Activated CD8-positive, alpha-beta memory T cell treated with anti-CD3 and anti-CD28 coated beads, Interleukin-2, amount 50 U/mL, for 4 hours (primary cell): ENCODE data around the gene PODXL2.

Experiments
- DNase-seq: peaks from one replicate; pipeline ENCODE4 v3.0.0-alpha.2; 2020

The PODXL2 gene

DNA sequence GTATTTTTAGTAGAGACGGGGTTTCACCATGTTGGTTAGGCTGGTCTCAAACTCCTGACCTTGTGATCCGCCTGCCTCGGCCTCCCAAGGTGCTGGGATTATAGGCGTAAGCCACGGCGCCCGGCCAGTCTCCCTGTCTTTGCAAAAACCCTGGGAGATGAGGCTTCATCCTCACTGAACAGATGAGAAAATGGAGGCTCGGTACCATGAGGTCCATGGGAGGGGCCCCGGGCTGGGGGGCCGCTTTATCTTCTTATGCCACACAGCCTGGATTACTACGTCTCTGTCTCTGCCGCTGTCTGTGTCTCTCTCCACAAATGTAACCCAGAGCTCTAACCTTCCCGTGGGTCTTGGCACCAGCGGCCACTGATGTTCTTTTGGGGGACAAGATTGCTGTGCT is 82.9 kb downstream of the PODXL2 start:
- DNase-seq, result no peak

DNA sequence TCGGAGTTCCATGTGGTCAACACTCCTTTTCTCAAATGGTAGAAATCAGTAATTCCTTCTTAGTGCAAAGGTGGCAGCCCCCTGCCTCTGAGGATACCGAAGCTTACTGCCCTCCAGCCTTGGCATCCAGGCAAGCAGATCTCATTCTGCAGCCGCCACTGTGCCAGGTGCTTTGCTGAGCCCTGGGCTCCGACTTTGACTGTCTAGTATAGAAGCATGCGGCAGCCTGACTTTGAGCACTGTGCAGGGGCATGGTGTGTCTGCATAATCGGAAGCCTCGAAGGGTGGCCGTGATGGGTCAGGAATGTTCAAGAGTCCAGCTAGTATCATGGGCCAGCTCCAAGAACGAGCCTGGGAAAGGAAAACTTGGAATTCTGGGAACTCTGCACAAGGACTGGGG is 83.5 kb downstream of the PODXL2 start:
- DNase-seq, result no peak

DNA sequence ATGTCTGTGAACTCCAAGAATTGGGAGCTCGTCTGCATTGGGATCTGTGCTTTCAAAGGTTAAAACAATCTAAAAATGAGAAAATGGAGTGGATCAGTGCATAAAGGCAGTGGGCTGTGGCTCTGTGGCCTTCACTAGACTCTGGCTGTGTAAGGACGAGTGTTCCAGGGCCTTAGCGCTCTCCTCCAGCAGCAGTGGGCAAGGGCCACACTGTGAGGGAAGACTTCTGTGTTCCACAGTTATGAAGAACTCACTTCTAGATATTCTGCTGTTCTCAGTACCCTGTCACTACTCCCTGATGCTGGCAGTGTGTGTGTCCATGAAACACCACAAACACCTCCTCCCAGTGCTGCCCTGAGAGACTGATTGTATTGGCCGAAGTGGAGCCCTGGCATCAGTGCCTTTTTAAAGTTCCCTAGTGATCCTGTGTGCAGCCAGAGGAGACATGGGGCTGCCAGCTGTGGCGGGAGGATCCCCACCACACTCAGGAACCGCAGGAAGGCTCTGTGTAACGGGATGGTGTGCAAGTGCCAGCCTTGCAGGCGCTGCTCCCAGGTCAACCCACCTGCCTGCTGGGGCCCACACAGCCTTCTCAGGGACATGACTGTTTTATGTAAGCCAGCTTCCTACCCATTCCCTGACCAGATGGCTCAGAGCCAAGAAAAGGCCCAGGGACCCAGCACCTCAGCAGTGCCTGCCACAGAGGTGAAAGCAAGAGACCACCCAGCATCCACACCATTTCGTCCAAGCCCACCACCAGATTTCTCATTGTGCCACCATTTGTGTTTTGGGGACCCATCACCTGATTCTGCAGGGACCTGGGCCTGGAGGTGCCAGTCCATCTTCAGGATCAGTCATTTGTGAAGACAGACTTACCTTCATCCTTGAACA is 84.1 kb downstream of the PODXL2 start:
- DNase-seq, result no peak

DNA sequence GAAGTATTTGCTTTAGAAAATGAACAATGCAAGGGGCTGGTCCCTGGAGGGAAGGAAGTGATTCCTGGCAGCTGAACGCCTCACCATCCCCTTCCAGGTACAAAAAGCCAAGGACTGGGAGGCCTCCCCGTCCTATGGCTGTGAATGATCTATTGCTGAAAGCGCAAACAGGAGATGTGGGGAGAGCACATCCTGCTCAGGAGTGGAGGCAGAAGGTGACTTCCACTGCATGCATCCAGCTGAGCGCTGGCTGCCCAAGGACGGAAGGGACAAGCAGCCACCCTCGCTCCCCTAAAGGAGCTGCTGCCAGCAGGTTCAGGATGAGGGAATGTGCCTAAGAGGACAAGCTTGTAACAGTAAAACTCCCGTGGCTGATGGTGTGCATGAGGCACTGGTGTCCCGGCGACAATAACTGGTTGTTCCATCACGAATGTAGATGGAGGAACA is 85.2 kb downstream of the PODXL2 start:
- DNase-seq, result no peak

DNA sequence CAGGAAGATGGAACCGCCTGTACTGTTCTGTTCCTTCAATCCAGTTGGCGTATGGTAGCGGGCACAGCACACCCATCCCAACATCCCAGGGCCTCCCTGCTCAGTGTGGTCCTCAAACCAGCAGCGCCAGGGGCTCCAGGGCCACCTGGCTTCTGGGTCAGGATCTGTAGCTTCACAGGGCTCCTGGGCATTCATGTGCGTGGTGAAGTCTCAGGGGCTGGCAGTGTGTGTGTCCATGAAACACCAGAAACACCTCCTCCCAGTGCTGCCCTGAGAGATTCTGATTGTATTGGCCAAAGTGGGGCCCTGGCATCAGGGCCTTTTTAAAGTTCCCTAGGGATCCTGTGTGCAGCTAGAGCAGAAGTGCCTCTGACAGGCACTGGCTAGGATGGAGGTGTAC is 85.9 kb downstream of the PODXL2 start:
- DNase-seq, result no peak

DNA sequence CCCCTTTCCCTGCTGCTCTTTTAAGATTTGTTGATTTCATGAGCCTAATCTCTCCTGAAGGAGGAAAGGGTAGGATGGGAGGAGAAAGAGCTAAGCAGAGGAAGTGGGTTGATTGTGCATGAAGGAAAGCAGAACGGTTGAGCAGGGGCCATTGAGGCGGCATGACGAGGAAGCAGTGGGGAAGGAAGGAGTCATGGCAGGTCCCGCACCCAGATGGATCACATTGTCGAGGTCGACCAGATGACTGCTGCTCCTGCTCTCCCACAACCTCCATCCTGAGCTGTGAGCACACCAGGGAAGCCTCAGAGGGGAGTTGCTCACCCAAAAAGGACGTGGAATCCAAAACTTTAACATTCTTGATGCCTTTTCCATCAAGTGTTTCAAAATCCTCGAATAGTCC is 86.5 kb downstream of the PODXL2 start:
- DNase-seq, result no peak

DNA sequence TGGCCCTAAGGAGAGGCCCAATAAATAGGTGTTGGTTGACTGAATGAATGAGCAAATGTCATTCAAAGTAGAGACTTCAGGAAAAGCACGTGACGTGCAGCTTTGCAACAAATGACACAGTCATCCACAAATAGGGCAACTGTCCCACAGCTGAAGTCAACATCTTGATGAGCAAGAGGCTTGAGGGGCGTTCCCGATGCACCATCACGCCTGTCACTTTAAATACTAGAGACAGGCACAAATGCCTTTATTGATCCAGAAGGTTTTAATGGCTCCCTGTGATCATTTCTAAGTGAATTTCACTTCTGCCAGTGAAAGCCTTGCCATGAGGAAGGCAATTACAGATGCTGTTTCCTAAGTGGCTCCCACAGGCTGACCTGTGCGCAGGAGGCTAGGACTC is 87.4 kb downstream of the PODXL2 start:
- no peak for DNase-seq

DNA sequence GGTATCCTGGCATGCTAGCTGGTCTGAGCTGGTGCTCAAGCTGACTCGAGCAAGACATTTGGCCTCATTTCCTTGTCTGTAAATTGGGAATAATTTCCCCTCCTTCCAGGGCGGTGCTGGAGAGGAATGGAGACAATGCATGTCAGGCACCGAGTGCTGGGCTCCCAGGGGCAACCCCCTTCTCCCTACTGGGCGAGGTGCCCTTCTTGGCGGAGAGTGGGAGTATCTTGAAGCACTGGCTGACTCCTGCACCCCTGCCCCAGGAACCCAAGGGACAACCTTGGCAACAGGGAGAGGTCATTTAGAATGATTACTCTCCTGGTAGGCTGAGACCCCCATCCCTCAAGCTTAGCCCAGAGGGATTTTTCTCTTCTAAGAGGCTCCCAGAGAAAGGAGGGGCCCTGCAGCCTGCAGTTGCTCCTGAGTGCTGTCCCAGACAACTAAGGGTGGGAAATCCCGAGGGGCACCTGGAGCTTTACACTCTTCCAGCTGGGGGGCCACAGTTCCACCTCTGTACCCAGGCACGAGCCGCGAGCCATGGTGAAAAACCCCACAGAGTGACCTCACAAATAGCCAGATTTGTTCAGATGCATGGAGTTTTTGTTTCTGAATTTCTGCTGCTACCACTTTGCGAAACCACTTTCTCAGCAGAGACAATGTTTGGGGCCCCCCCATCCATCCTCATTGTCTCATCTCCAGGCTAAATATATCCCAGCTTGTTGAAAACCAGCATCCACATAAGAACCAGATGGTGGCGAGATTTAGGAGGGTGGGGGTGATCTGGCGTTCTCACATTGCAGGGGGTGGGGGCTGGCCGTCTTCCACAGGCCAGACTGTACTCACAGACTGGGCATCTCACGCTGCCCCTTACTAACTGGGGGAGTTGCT is 88.6 kb downstream of the PODXL2 start:
- DNase-seq, result no peak

DNA sequence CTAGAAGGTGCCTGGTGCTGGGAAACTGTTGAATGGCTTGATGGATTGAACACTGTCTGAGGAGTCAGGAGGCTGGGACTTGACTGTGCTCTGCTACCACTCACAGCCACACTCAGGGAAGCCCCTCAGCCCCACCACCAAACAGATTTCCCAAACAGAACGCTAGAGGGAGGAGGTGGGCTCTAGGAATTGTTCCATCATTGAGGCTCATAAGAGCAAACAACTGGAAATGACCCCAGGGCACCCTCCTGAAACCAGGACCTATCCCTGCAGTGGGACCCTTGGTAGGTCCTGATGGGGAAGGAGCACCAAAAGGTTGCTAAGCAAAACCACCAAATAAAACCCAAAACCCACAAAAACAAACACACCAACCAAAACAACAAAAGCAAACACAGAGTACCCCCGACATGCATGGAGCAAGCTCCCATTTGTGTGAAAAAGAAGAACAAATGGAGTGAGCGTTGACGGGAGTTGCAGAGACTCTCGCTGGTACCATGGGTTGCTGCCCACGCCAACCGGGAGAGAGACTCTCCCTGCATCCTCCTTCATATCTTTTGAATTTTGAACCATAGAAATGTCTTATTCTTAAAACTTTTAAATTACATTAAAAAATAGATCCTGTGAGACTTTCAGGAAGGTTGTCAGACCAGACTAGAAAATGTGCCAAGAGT is 89.4 kb downstream of the PODXL2 start:
- no peak for DNase-seq

DNA sequence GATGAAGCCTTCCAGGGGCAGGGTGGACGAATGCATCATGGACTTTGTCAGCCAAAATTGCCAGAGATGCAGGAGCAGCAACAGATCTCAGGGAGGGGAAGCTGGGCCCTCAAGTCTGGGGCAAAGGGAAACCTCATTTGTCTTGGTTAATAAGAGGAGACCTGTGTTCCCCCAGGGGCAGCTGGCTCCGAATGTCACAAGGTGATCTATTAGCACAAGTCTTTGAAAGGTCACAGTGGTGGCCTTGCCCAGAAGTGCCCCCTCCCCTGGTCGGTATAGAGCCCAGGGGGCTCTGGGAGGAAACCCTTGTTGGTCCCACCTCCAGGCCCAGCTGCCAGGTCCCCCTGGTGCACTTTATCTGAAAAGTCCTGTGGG is 89.9 kb downstream of the PODXL2 start:
- no peak for DNase-seq

DNA sequence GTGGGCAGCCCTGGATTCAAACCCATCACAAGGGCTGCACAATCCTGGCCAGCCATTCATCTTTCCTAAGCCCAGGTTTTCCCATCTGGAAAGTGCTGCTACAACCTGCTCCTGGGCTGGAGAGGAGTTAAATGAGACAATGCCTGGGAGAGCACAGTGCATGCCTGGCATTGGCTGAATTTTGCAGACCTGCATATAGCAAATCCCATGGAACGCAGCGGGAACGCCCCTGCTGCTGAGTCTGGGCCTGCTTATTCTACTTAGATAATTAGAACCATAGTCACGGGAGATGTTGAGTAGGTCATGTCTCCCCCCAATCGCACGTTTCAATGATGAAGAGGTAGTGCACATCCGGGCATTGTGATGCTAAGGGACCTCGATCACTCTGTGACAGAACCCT is 90.4 kb downstream of the PODXL2 start:
- no peak for DNase-seq

DNA sequence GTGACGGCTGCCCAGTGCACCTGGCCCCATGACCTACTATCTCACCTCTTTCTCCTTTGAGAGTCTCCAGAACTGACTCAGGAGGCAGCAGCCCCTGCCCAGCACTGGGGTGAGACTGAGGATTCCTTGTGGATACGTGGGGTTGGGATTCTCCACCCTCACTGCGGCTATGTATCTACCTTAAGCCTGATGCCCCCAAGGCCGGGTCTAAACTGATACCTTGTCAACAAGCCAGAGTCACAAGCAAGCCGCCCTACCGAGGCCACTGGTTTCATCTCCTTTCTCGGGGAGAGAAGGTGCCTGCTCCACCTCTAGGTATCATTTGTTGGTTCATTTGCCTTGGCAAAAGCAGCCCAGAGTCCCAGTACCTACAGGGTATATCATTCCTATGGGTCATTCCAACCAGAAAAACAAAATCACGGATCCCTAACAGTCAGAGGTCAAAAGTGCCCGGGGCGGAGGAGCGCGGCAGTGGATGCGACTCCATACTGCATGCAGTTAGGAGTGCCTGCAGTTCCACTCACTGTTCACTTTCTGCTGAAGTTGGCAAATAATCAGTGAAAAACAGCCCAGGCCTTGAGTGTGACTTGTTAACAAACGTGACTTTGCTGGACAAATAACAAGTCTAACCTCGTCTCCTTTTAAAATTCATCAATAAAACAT is 91.3 kb downstream of the PODXL2 start:
- no peak for DNase-seq

DNA sequence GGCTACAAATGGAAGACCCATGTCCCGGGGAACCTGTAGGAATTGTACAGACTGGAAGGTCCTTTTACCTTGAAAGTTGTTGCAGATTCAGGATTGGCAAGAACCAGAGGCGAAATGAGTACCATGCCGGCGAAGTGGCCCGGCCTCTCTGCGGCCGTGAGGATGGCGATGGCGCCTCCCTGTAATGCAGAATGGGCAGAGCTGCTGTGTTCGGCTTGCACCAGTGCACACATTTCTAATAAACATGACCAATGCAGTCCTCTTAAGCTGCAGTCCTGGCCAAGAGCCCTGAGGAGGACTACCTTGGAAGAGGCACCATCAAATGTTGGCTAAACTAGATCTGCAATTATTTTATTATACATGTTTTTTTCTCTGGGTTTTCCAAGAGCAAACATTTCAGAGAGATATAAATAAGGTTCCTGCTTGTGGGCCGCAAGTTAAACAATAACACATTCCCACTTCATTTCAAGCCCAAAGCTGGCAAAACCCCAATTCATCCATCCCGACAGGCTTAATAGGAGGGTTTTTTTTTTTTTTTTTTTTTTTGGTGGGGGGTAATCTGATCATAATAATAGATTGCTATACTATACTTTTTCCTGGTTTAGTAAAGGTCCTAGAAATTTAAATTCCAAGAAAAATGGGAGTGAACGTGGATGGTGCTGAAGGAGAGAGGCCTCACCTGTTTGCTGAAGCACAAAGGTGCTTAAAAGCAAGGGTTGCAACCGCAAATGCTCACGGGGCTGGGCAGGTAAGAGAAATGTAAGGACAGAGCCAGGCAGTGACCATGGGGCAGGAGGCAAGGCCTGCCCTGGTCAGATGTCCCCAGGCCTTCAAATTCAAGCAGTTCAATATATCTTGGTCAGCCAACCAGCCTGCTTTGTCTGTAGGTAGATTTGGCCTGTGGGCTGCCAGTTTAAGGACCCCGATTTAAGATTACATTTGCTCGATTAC is 92.3 kb downstream of the PODXL2 start:
- no peak for DNase-seq

DNA sequence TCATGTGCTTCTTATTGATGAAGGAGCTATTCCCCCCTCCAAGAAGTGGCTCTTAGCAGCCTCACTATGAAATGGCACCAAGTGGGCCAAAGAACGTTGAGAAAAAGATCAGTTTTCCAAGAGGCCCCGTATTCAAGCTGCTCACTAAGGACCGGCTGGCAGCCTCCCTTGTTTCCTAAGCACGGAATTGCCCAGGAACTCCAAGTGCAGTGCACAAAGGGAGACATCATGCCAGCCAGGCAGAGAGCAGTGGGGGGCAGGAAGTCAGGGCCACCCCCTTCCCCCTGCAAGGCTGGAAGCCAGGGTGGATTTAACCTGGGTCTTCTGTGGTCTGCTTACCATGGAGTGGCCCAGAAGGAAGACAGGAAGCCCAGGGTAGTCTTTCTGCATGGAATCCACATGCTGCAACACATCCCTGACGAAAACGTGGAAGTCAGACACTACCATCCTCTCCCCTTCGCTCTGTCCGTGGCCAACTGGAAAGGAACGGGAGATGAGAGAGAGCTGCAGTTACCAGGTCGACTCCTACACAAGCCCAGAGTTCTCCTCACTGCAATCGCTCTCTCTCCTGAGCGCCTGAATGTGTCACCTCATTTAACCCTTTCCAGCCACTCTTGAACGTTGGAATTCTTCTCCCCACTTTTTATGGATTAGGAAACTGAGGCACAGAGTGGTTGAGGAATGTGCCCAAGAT is 93.3 kb downstream of the PODXL2 start:
- DNase-seq, result no peak
